HFF-Myc (cell line): ENCODE data around the gene DYNLT4.
"Not testable (repeated sequence)": the region's sequence is repeated elsewhere in the genome, so short reads cannot be mapped to it uniquely, and the experiment has no call there.

Source experiments
- DNase-seq: peaks from one replicate; pipeline ENCODE4 v3.0.0-alpha.2; 2011; ENCODE audit warnings: low read depth; ENCODE audit errors: extremely low read depth
- H3K4me3 ChIP-seq: replicated peaks from 2 replicates; pipeline ENCODE4 v1.5.1; 2011; ENCODE audit warnings: low read depth, mild to moderate bottlenecking, control low read depth, low read length
- TF ChIP-seq, protein P1 (sequence below): IDR thresholded peaks from 2 replicates; pipeline ENCODE4 v1.5.1; 2012; ENCODE audit warnings: mild to moderate bottlenecking, low read depth, low read length, control low read depth; ENCODE audit errors: missing control alignments

DYNLT4 gene

GRCh38 chr1:44802306-44803061 lies 4.7 kb downstream of the DYNLT4 start:
- peak overlapping the region; percentile 94 for H3K4me3 ChIP-seq
- TF ChIP-seq, protein P1, sequence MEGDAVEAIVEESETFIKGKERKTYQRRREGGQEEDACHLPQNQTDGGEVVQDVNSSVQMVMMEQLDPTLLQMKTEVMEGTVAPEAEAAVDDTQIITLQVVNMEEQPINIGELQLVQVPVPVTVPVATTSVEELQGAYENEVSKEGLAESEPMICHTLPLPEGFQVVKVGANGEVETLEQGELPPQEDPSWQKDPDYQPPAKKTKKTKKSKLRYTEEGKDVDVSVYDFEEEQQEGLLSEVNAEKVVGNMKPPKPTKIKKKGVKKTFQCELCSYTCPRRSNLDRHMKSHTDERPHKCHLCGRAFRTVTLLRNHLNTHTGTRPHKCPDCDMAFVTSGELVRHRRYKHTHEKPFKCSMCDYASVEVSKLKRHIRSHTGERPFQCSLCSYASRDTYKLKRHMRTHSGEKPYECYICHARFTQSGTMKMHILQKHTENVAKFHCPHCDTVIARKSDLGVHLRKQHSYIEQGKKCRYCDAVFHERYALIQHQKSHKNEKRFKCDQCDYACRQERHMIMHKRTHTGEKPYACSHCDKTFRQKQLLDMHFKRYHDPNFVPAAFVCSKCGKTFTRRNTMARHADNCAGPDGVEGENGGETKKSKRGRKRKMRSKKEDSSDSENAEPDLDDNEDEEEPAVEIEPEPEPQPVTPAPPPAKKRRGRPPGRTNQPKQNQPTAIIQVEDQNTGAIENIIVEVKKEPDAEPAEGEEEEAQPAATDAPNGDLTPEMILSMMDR = no peak
- DNase-seq = no peak

DNA sequence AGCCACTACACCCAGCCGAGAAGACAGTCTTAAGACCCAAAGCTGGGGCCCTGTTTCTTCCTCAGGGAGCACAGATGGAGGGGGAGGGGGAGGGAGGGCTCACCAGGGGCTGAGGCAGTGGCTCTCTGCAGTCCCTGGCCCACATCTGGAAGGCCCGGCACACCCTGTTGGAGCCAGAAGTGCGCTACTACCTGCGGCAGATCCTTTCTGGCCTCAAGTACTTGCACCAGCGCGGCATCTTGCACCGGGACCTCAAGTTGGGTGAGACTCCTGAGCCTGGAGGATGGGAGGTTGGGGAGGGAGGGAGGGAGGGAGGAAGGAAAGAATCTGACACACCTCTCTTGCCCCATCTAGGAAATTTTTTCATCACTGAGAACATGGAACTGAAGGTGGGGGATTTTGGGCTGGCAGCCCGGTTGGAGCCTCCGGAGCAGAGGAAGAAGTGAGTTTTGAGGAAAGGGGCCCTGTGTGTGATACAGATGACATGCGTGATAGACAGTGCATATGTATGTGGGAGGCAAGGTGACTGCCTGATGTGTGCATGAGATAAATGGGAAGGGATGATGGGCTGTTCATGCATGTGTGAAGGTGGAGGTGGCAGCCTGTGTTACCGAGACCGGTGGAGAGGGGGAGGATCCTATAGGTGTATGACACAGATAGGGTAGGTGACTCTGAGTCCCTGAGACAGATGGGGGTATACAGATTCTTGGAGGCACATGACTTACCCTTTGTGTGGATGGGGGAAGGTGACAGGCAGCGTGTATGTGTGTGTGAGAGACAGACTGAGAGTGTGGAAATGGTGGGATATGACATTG lies 5.5 kb downstream of the DYNLT4 start:
- TF ChIP-seq, protein P1 = no peak
- no peak for DNase-seq
- H3K4me3 ChIP-seq = peak overlapping the region; percentile 94

DNA sequence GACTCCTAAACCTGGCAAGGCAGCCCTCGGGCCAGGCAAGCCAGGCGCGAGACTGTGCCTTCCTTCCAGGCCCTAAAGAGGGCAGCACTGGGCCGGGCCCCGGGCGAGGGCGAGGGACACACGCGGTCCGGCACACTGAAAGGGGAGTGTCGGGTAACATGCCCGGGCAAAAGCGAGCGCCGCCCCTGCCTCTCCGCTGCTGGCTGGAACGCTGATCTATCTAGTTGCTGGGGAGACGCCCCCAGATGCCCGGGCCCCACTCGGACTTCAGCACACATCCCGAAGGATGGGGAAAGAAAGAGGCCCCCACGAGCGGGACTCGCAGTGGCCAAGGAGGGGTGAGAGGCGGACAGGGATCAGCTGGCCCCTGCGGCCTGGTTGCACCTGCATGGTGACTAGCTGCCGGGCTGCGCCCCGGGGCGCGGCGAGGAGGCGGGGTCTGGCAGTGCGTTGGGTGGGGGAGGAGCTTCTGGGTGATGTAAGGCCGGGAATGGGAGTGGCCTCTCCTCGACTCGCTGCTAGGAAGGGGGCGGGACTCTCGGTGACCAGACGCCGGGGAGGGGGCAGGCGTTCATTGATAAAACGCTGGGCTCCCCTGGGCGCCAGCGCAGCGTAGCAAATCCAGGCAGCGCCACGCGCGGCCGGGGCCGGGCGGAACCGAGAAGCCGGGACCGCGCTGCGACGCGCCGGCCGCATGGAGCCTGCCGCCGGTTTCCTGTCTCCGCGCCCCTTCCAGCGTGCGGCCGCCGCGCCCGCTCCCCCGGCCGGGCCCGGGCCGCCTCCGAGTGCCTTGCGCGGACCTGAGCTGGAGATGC lies 7.2 kb downstream of the DYNLT4 start, which contains the start of gene PLK3:
Gene PLK3 (plus strand): TSS at position 608 of the 815 bp plus-strand sequence. CDS start 87 bp downstream, at position 695.
- H3K4me3 ChIP-seq = peak within 1 kb of the TSS; percentile 94
- peak; percentile 94 for DNase-seq
- TF ChIP-seq, protein P1 = peak; percentile 89

- TF ChIP-seq, protein P1 = no peak
- DNase-seq = no peak
- no peak overlapping the region for H3K4me3 ChIP-seq
These were observed 8.4 kb downstream of the DYNLT4 start for GRCh38 chr1:44798481-44799365.

DNA sequence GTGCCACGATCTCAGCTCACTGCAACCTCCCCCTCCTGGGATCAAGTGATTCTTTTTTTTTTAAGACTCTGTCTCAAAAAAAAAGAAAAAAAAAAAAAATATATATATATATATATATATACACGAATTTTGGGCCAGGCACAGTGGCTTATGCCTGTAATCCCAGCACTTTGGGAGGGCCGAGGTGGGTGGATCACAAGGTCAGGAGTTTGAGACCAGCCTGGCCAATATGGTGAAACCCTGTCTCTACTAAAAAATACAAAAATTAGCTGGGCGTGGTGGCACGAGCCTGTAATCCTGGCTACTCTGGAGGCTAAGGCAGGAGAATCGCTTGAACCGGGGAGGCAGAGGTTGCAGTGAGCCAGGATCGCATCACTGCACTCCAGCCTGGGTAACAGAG lies 9.3 kb downstream of the DYNLT4 start:
- not testable (repeated sequence) for H3K4me3 ChIP-seq, DNase-seq

- H3K4me3 ChIP-seq = no peak overlapping the region
- TF ChIP-seq, protein P1 = no peak
- DNase-seq = no peak
These were observed 14.2 kb downstream of the DYNLT4 start for GRCh38 chr1:44792736-44793502.
